Endothelial cell of umbilical vein (primary cell): ENCODE data around the gene GRIA4. TPM values are rescaled to one million over a fixed set of nuclear protein-coding genes. Genes with fewer than 3 reads are reported as not detected.

ENCODE experiments used
- BruUV-seq: library from RNA; stranded (reverse); fragments of 400-500 nt; replicated peaks from 2 replicates; lab custom pipeline; 2021; lab: Mats Ljungman, UMichigan
- CTCF ChIA-PET: fragments of 300-600, 350-600 bp; sonication (Branson Sonifier 250); formaldehyde crosslinking; loops from one replicate; lab custom pipeline; 2021; ENCODE audit warnings: antibody characterized with exemption, inconsistent platforms; lab: Charles Lee
- POLR2A ChIA-PET: fragments of 300-600, 350-600 bp; sonication (Branson Sonifier 250); formaldehyde crosslinking; loops from one replicate; lab custom pipeline; 2021; ENCODE audit warnings: antibody characterized with exemption, inconsistent platforms; lab: Charles Lee
- DNase-seq: peaks from one replicate; pipeline ENCODE4 v3.0.0-alpha.2; 2011; ENCODE audit warnings: low read depth, low spot score
- FAIRE-seq: peaks from 2 replicates; lab custom pipeline; 2011; peaks lifted over from hg19 to GRCh38; lab: Jason Lieb, UNC
- H2AFZ ChIP-seq: 2 replicates; pipeline ENCODE4 v1.6.0; 2012; ENCODE audit warnings: low read depth, low read length, control low read depth, inconsistent platforms
- H3K27ac ChIP-seq: 2 replicates; pipeline ENCODE4 v1.5.1; 2011; ENCODE audit warnings: low read depth, mild to moderate bottlenecking, control low read depth, low read length, moderate library complexity; ENCODE audit not compliant: insufficient read depth
- H3K27me3 ChIP-seq, 2 experiments: 2 replicates each; pipeline versions ENCODE4 v1.6.0 to v1.6.1; 2011; ENCODE audit warnings: low read length in 2 of 2, mixed read lengths in 1 of 2; ENCODE audit not compliant: control insufficient read depth in 2 of 2, insufficient read depth in 2 of 2
- H3K36me3 ChIP-seq, 2 experiments: 2 replicates in 1 of 2; 3 replicates in 1 of 2; pipeline ENCODE4 v1.5.1; 2011; ENCODE audit warnings: low read length in 2 of 2, mild to moderate bottlenecking in 1 of 2, moderate library complexity in 1 of 2; ENCODE audit not compliant: control insufficient read depth in 2 of 2, insufficient read depth in 2 of 2; ENCODE audit errors: extremely low read depth in 1 of 2
- H3K4me1 ChIP-seq: 3 replicates; pipeline ENCODE4 v1.5.1; 2011; ENCODE audit warnings: mild to moderate bottlenecking, low read length; ENCODE audit not compliant: control insufficient read depth, insufficient read depth; ENCODE audit errors: extremely low read depth
- H3K4me2 ChIP-seq: 2 replicates; pipeline ENCODE4 v1.6.1; 2011; ENCODE audit warnings: low read length, control low read depth, mixed read lengths; ENCODE audit not compliant: insufficient read depth
- H3K4me3 ChIP-seq, 3 experiments: fragments of 200-600 bp in 1 of 3; sonication (generic), shearing (Covaris generic) in 1 of 3; replicated peaks in 1 of 3; 2 replicates each; pipeline ENCODE4 v1.5.1; 2011 to 2016; ENCODE audit warnings: control low read depth in 3 of 3, low read length in 3 of 3, mild to moderate bottlenecking in 2 of 3, inconsistent platforms in 1 of 3, low read depth in 1 of 3, moderate library complexity in 1 of 3; ENCODE audit not compliant: insufficient read depth in 1 of 3
- H3K79me2 ChIP-seq: 2 replicates; pipeline ENCODE4 v1.6.0; 2012; ENCODE audit warnings: low read length, inconsistent platforms; ENCODE audit not compliant: control insufficient read depth, insufficient read depth
- H3K9ac ChIP-seq: replicated peaks from 2 replicates; pipeline ENCODE3; 2011; ENCODE audit warnings: low read length, control low read depth; ENCODE audit not compliant: insufficient read depth; ENCODE audit errors: extremely low read depth
- H3K9me1 ChIP-seq: replicated peaks from 3 replicates; pipeline ENCODE4 v1.6.0; 2011; ENCODE audit warnings: mild to moderate bottlenecking, low read length; ENCODE audit not compliant: control insufficient read depth, insufficient read depth; ENCODE audit errors: extremely low read depth
- H3K9me3 ChIP-seq: replicated peaks from 2 replicates; pipeline ENCODE4 v1.5.1; 2012; ENCODE audit warnings: low read length, inconsistent platforms; ENCODE audit not compliant: control insufficient read depth, insufficient read depth
- H4K20me1 ChIP-seq: replicated peaks from 2 replicates; pipeline ENCODE3; 2011; ENCODE audit warnings: mild to moderate bottlenecking, low read length; ENCODE audit not compliant: control insufficient read depth, insufficient read depth; ENCODE audit errors: extremely low read depth
- EZH2 ChIP-seq: IDR thresholded peaks from 2 replicates; pipeline ENCODE4 v1.6.1; 2012; ENCODE audit warnings: borderline replicate concordance, low read depth, mild to moderate bottlenecking, moderate library complexity, low read length, inconsistent platforms; ENCODE audit not compliant: severe bottlenecking
- FOS ChIP-seq: IDR thresholded peaks from 2 replicates; pipeline ENCODE4 v1.6.1; 2011; ENCODE audit warnings: mild to moderate bottlenecking, low read length, moderate library complexity, borderline replicate concordance; ENCODE audit not compliant: insufficient read depth
- GATA2 ChIP-seq: IDR thresholded peaks from 2 replicates; pipeline ENCODE4 v1.7.0; 2011; ENCODE audit warnings: low read depth, mild to moderate bottlenecking, moderate library complexity, mixed read lengths, low read length; ENCODE audit not compliant: insufficient read length, insufficient read depth
- JUN ChIP-seq: IDR thresholded peaks from 2 replicates; pipeline ENCODE4 v1.6.1; 2011; ENCODE audit warnings: borderline replicate concordance, low read depth; ENCODE audit not compliant: insufficient read length, insufficient read depth
- MYC ChIP-seq: IDR thresholded peaks from one replicate; pipeline ENCODE4 v1.6.1; 2011; ENCODE audit warnings: mild to moderate bottlenecking, low read depth, low read length
- POLR2A ChIP-seq: IDR thresholded peaks from 2 replicates; pipeline ENCODE4 v1.6.1; 2012; ENCODE audit warnings: low read depth, mild to moderate bottlenecking, control low read depth, low read length
- POLR2AphosphoS5 ChIP-seq: IDR thresholded peaks from 2 replicates; pipeline ENCODE4 v1.6.1; 2012; ENCODE audit warnings: low read depth, mild to moderate bottlenecking, control low read depth, low read length, moderate library complexity; ENCODE audit not compliant: insufficient read depth
- dilution Hi-C: fragments of 300-500 bp; cut with MboI; formaldehyde crosslinking; loops from one replicate; pipeline ENCODE4 v1.15.0; 2019; ENCODE audit warnings: low sequenced_read_pairs; ENCODE audit not compliant: extremely low pct_ligation_motif_present
- intact Hi-C: fragments of 100-400 bp; cut with micrococcal nuclease; formaldehyde crosslinking; loops from one replicate; pipeline ENCODE4 v1.10.0; 2022
- polyA plus RNA-seq, 4 experiments: library from polyadenylated mRNA; depleted of rRNA in 3 of 4; stranded (reverse) in 3 of 4; unstranded in 1 of 4; fragments of >200 nt; gene quantifications; 2 replicates each; pipeline versions ENCODE4 v1.2.1 to v1.2.3, GENCODE V29; 2011 to 2012; ENCODE audit warnings: missing spikeins in 1 of 4
- total RNA-seq: library from RNA; stranded (reverse); gene quantifications from 2 replicates; pipeline ENCODE4 v1.2.3, GENCODE V29; 2021
- TF ChIP-seq, protein P1 (sequence below): IDR thresholded peaks from 2 replicates; pipeline ENCODE4 v1.6.1; 2011; ENCODE audit not compliant: insufficient read depth, insufficient read length
- TF ChIP-seq, protein P2 (sequence below), 2 donors: IDR thresholded peaks; 1 replicate in 1 of 2; 2 replicates in 1 of 2; pipeline ENCODE4 v1.5.1; 2011; ENCODE audit warnings: low read length in 2 of 2, mild to moderate bottlenecking in 2 of 2, moderate library complexity in 2 of 2, control low read depth in 1 of 2, inconsistent platforms in 1 of 2, low read depth in 1 of 2; ENCODE audit not compliant: insufficient read depth in 1 of 2; ENCODE audit errors: extremely low read depth in 1 of 2

Gene GRIA4
- total and polyA plus RNA-seq, 2 donors (not counting 3 experiments of a cell fraction or from before 2014, with no cell fraction given), result not detected

DNA sequence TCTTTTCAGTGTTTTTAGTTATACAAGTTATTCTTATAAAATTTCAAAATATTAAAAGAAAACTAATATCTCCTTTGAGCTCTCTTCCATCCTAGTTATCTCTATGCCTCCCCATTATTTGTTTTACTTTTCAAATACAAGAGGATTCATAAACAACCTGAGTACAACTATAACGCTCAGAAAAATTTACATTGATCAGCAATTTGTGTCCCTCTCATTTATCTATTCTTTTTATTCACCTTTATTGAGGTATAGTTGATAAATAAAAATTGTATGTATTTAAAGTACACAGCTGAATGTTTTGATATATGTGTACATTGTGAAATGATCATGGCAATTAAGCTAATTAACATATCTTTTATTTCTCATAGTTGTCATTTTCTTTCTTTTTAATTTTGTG is 57.6 kb downstream of the GRIA4 start:
- H3K27ac ChIP-seq, result no peak overlapping the region
- no peak overlapping the region for H3K4me3 ChIP-seq
- ChIA-PET CTCF (interaction anchor here (0.8 kb wide), 1 partner anchor 256 kb away, joined by 3 read pairs; no protein-coding TSS in a partner anchor), POLR2A (no interaction called here)
- no TSS peak for BruUV-seq
- DNase-seq (no peak), FAIRE-seq (no peak)
- no peaks in the 10 kb centered on the region for H3K27me3 ChIP-seq
- H3K79me2 ChIP-seq, result no peaks in the 10 kb centered on the region
- H3K9me1 ChIP-seq, result peaks cover 2% of the 10 kb centered on the region
- H3K9ac ChIP-seq, result no peak overlapping the region
- dilution Hi-C loops (no loop called here), intact Hi-C loops (no loop called here)
- no peaks in the 10 kb centered on the region for H3K9me3 ChIP-seq
- H4K20me1 ChIP-seq, result no peaks in the 10 kb centered on the region
- no peaks in the 10 kb centered on the region for H3K36me3 ChIP-seq
- no peaks in the 10 kb centered on the region for H3K4me1 ChIP-seq
- H3K4me2 ChIP-seq, result no peak overlapping the region
- TF ChIP-seq, protein P1, sequence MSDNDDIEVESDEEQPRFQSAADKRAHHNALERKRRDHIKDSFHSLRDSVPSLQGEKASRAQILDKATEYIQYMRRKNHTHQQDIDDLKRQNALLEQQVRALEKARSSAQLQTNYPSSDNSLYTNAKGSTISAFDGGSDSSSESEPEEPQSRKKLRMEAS, result no peak
- TF ChIP-seq GATA2 (no peak), EZH2 (no peak), POLR2AphosphoS5 (no peak), MYC (no peak), JUN (no peak), FOS (no peak)
- no peak overlapping the region for H2AFZ ChIP-seq

- no peaks in the 10 kb centered on the region for H3K79me2 ChIP-seq
- H3K4me1 ChIP-seq, result no peaks in the 10 kb centered on the region
- no peak for FAIRE-seq
- H3K4me2 ChIP-seq, result no peak overlapping the region
- TF ChIP-seq MYC, result no peak
- TF ChIP-seq, protein P2, sequence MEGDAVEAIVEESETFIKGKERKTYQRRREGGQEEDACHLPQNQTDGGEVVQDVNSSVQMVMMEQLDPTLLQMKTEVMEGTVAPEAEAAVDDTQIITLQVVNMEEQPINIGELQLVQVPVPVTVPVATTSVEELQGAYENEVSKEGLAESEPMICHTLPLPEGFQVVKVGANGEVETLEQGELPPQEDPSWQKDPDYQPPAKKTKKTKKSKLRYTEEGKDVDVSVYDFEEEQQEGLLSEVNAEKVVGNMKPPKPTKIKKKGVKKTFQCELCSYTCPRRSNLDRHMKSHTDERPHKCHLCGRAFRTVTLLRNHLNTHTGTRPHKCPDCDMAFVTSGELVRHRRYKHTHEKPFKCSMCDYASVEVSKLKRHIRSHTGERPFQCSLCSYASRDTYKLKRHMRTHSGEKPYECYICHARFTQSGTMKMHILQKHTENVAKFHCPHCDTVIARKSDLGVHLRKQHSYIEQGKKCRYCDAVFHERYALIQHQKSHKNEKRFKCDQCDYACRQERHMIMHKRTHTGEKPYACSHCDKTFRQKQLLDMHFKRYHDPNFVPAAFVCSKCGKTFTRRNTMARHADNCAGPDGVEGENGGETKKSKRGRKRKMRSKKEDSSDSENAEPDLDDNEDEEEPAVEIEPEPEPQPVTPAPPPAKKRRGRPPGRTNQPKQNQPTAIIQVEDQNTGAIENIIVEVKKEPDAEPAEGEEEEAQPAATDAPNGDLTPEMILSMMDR (IDR thresholded peaks at IDR 0.05; ENCODE audit: extremely low read depth in 1 of 2, insufficient read depth in 1 of 2, low read depth in 1 of 2, low read length in 2 of 2), result no peak
- TF ChIP-seq POLR2A, result no peak
- TF ChIP-seq GATA2, result no peak
- no peak for TF ChIP-seq POLR2AphosphoS5
- no peak for TF ChIP-seq EZH2
- no peak for TF ChIP-seq FOS
- TF ChIP-seq, protein P1, result no peak
- no peak for TF ChIP-seq JUN
- no peak overlapping the region for H2AFZ ChIP-seq
- no peak overlapping the region for H3K4me3 ChIP-seq
- H3K9ac ChIP-seq, result no peak overlapping the region
- no peaks in the 10 kb centered on the region for H3K36me3 ChIP-seq
- no peak overlapping the region for H3K27ac ChIP-seq
- no TSS peak for BruUV-seq
- intact Hi-C loops, result no loop called here
- CTCF ChIA-PET, result no interaction called here
- H3K27me3 ChIP-seq, result no peaks in the 10 kb centered on the region
- DNase-seq, result no peak
- H3K9me1 ChIP-seq, result peaks cover 2% of the 10 kb centered on the region
- dilution Hi-C loops, result no loop called here
- H3K9me3 ChIP-seq, result no peaks in the 10 kb centered on the region
- H4K20me1 ChIP-seq, result no peaks in the 10 kb centered on the region
- POLR2A ChIA-PET, result no interaction called here
Observed at GRCh38 chr11:105670811-105671210, 60.9 kb downstream of the GRIA4 start.
